ENCODE data around the gene PCNX4.

The PCNX4 gene

DNA sequence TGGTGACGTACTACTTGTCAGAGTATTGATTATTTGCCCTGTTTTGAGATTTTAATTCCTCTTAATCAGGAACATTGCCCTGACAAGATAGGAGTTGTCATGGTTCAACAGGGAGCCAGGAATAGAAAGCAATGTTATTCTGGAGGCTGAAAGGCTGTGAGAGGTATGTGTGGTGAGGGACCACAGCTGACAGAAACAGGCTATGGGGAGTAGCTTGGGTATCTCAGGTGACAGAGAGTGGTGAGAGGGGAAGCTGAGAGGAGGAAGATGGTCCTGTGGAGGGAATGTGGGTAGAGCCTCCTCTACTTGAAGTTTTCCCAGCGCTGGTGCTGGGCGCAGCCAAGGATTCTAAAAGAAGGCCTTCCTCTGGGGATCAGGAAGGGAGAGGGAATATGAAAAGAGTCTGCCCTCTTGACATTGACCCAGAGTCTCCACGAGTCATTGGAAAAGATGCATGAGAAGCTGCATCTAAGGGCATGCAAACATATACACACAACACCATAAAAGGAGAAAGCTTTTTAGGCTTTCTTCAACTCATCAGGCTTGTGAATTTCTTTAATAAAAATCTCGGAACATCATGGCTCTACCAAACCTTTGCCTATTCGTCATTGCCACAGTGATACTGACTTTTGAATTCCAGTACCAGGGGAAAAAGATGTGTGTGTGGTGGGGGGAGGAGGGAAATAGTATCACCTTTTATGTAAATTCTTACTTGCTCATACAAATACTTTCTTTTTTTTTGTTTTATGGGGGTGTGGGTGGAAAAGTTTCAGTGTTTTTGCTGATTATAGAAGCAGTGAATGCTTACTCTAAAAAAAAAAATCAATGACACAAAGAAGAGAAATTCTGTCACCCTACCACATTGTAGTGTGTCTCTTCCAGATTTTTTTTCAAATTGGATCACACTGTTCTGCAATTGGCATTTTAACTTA lies 113.4 kb downstream of the PCNX4 start:
- DNase-seq (ENCODE audit: low read depth in 2 of 2, low spot score in 1 of 2) = no peak

DNA sequence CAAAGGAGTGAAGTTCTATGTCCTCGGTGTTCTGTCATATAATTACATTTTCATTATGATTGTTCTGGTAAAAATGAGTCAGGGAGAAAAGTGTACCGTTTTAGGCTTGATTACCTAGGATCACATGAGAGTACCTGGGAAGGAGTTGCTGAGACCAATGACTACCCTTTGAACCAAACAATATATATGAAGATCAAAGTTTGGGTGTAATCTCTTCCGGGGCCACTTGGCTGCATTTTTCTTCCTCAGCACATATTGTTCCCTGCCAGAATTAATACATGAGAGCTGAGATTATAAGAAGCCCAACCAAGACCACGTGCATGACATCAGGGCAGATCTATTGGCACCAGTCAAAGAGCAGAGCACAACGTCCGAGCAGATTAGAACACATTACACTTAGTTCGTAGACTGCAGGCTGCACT lies 114.5 kb downstream of the PCNX4 start:
- DNase-seq (ENCODE audit: low read depth in 2 of 2, low spot score in 1 of 2) = no peak

DNA sequence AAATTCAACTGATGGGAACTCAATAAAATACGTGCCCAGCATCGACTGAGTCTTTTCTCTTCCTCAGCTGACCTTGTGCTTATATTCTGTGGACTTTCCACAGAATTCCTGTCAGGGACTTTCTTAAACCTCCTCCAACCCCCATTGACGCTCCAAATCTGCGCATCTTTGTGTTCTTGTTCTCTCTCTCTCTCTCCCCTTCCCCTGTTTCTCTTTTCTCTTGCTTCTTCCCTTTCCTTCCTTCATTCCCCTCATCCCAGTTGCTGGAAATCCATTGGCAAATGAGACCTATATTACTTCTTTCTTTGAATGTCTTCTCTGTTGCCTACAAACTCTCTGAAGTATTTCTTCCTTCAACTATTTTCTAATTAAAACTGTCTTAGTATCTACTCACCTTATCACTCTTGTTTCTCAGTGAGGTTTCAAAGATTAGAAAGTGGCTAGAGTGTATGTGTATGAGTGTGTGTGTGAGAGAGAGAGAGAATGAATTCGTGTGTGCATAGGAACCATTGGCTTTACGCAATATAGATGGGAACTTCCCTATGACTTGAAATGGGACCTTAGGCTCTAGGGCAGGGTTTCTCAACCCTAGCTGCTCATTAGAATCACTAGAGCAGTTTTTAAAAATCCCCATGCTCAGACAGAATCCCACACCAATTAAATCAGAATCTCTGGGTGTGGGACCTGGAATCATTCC lies 115.3 kb downstream of the PCNX4 start:
- DNase-seq (ENCODE audit: low read depth in 2 of 2, low spot score in 1 of 2) = no peak

DNA sequence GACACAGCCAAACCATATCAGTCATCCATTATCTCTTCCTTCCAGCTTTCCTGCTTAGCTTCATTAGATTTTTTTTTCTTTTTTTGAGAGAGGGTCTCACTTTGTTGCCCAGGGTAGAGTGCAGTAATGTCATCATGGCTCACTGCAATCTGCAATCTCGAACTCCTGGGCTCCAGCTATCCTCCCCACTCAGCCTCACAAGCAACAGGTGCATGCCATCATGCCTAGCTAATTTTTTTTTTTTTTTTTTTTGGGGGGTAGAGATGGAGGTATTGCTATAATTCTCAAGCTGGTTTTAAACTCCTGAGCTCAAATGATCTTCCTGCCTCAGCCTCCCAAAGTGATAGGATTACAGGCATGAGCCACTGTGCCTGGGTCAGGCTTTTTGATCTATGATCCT lies 119.0 kb downstream of the PCNX4 start:
- no peak for DNase-seq (ENCODE audit: low read depth in 2 of 2, low spot score in 1 of 2)

DNA sequence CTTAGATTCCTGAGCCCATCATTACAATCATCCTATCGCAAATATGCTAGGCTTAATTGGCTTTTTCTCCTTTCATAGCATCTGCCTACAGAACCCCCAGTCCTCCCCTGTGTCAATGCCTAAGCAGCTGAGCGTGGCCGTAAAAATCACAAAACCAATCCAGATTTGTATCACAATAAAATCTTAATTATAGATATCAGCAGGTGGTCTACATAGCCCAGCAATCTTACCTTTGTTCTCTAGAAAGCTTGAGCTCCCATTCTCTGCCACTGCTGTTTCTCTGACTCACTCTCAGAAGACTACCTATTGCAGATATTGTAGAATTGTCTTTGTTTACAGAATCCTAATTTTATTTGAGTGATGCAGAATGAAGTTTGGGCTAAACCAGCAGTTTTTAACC lies 119.4 kb downstream of the PCNX4 start:
- DNase-seq (ENCODE audit: low read depth in 2 of 2, low spot score in 1 of 2) = no peak

DNA sequence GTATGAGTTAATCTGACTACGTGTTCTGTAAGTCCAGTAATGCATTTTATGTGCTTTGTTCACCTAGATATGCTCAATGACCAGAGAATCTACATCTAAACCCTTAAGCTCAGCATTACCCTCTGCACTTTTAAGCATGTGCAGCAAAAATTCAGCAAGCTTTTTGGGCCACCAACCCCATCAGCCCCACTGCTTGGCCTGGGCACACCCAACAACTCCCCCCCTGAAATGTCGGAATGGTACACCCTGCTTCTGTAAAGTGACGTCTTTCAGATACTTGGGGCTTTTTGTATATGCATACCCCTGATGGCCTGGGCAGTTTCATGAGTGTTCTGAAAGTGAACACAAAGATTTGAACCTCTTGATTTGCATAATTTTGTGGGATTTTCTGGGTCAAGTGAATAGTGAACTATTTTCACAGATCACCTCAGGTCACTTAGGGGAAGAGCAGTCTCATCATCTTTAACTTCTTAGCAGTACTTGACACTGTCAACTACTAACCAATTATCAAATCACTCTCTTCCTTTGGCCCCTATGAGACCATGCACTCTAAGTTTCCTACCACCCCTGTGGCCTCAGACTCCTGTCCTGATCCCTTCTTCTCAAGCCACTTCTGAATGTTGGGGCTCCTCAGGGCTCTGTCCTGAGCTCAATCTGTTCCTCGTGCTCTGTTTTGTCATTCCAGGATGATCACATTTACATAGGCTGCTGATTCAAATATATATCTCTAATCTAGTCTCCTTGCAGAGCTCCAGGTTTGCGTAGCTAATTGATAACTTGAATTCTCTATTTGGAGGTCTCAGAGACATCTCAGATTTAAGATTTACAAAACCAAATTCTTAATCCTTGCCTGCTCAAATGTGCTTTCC lies 121.0 kb downstream of the PCNX4 start:
- no peak for DNase-seq (ENCODE audit: low read depth in 2 of 2, low spot score in 1 of 2)

DNA sequence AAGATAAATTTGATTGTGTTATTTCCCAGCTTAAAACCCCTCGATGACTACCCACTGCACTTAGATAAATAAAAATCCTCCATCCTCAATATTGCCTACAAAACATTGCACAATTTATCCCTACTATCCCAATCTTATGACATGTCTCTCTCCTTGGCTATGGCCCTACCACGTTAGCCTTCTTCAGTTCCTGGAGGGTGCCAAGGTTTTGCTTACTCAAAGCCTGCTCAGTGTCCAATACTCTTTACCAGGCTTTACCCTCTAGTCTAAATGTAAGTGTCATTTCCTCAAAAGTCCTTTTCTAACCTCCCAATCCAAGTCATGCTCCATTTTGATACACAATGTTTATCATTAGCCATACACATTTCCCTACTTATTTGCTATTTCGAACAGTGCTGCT lies 122.3 kb downstream of the PCNX4 start:
- no peak for DNase-seq (ENCODE audit: low read depth in 2 of 2, low spot score in 1 of 2)

DNA sequence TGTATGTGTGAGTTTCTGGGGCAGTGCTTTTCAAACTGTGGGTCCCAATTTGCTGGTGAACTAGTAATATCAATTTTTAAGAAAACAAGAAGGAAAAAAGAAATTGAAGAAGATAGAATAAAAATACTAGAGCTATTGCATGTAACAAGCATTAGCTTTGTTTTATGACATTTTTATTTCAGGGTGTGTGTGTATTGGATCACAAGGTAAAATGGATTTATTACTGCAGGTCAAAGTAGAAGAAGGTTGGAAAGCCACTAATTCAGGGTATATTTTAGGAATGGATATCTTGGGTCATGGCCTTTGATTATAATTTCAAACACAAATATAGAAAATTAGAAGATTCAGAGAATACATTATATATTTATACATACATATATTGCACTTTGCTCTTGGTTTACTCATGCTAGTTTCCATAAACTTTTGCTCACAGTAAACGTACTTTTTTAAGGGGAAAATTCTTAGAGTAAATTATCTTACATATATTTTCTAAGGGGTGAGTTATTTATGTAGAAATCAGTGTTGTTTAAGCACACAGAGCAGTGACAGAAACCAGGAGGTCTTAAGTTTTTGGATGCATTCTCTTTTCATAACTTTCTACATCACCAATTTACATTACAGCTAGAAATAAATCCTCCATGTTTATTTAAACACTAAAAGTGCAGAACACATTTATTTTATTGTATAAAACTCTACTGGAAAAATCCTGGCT lies 122.8 kb downstream of the PCNX4 start:
- no peak for DNase-seq (ENCODE audit: low read depth in 2 of 2, low spot score in 1 of 2)

DNA sequence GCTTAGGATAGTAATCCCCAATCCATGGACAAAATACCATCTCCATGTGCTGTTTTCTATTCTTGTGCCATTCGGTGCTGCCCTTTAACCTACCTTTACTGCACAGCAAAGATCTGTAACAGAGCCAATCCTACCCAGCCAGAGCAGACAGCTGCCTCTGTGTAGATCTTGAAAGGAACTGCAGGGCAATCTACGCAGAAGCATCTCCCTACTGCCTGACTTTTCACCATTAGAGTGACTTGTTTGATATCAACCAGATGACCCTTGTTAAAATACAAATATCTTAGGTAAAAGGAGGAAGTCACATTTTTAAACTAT lies 123.4 kb downstream of the PCNX4 start:
- DNase-seq (ENCODE audit: low read depth in 2 of 2, low spot score in 1 of 2) = no peak

DNA sequence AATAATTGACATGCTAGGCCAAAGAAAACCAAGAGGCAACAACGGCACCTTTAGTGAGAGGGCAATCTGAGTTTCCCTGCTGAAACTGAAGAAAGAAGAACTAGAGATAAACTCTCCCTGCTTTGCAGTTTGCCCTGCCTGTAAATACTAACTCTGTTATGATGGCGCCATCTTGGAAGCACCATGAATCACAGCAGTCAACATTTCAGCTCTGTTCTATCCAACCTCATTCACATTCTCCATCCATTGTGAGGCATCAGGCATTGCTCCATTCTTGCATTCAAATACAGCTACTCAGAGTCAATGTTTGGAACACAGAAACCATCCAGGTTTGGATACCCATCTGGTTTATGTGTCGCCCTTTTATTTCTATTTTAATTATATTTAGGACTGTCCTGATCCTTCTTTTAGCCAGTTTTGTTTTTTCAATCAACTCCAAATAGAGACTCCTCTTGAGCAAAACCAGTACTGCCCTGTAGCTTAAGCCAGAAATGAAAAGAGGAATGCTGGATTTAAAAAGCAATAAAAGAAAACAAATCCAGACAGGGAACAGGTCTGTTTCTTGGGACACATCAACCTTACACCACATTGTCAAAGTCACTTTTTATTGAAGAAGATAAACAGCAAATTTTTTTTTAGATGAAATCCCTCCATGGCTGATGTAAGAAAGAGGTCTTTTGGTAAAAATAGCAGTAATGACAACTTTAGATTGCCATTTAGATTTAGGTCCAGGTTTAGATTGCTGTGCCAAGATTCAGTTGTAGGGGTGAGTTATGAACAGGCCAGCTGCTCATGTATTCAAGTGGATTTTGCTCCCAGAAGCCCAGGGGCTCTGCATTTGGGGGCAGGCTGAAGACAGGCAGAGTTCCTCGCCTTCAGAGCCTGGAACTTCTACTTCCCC lies 124.0 kb downstream of the PCNX4 start:
- DNase-seq (ENCODE audit: low read depth in 2 of 2, low spot score in 1 of 2) = no peak

DNA sequence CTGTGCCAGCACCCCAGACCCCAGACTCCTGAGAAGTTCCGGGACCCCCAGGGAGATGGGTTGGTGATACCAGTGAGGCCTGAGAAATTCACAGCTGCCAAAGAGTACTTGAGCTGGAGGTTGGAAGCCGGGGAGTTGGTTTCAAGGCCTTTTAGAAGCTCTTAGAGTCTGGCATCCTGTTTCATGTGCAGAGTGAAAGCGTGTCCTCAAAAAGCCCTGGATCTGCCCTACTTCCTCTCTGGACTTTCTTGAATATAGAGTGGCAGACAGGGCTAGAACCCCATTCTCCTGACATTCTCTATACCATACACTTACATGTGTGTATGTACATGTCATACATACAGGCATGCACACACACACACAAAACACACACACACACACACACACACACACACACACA lies 126.0 kb downstream of the PCNX4 start:
- DNase-seq (ENCODE audit: low read depth in 2 of 2, low spot score in 1 of 2) = no peak

Data from stimulated activated CD8-positive, alpha-beta memory T cell treated with anti-CD3 and anti-CD28 coated beads, Interleukin-4, amount 100 ng/mL, for 4 hours (primary cell).